SU-DHL-6 (cell line): ENCODE measurements around the gene SRGN.

Experiments used
- H2AFZ ChIP-seq: fragments of 200-600 bp; sonication (generic); 2 replicates; pipeline ENCODE4 v1.6.1; 2014; ENCODE audit warnings: low read depth, mild to moderate bottlenecking, moderate library complexity, mixed read lengths, antibody characterized with exemption, low read length; ENCODE audit not compliant: severe bottlenecking
- H3F3A ChIP-seq: fragments of 200-600 bp; shearing (Covaris generic); 2 replicates; pipeline ENCODE4 v1.6.0; 2016; ENCODE audit warnings: antibody characterized with exemption, mild to moderate bottlenecking; ENCODE audit not compliant: insufficient read depth
- H3K27ac ChIP-seq: fragments of 200-600 bp; sonication (generic); 2 replicates; pipeline ENCODE4 v1.5.1; 2016; ENCODE audit warnings: low read depth, mild to moderate bottlenecking, low read length, moderate library complexity, mixed read lengths
- H3K27me3 ChIP-seq: fragments of 200-600 bp; sonication (generic), shearing (Covaris generic); 2 replicates; pipeline ENCODE4 v1.6.0; 2014; ENCODE audit warnings: mild to moderate bottlenecking, low read length
- H3K36me3 ChIP-seq: fragments of 200-600 bp; sonication (generic); 2 replicates; pipeline ENCODE4 v1.6.1; 2014; ENCODE audit warnings: mild to moderate bottlenecking, low read length, mixed read lengths
- H3K4me2 ChIP-seq: fragments of 300-600, 200-600 bp; shearing (Covaris generic), sonication (generic); 2 replicates; pipeline ENCODE4 v1.6.0; 2014; ENCODE audit warnings: low read length, low read depth, mild to moderate bottlenecking; ENCODE audit not compliant: poor library complexity, severe bottlenecking
- H3K4me3 ChIP-seq: fragments of 200-600 bp; sonication (generic); 2 replicates; pipeline ENCODE4 v1.5.1; 2014; ENCODE audit warnings: antibody characterized with exemption, low read length, mild to moderate bottlenecking, mixed read lengths; ENCODE audit not compliant: insufficient read depth, poor library complexity, severe bottlenecking
- H3K79me2 ChIP-seq: fragments of 200-600 bp; sonication (generic); 2 replicates; pipeline ENCODE4 v1.6.1; 2014; ENCODE audit warnings: mild to moderate bottlenecking, low read length, moderate library complexity; ENCODE audit not compliant: insufficient read depth
- H3K9ac ChIP-seq: fragments of 200-600 bp; sonication (generic); 2 replicates; pipeline ENCODE4 v1.7.0; 2014; ENCODE audit warnings: mild to moderate bottlenecking, low read length
- H3K9me2 ChIP-seq: fragments of 200-600 bp; sonication (generic); replicated peaks from 2 replicates; pipeline ENCODE4 v1.6.1; 2014; ENCODE audit warnings: low read length; ENCODE audit not compliant: insufficient read depth
- H3K9me3 ChIP-seq: fragments of 200-600 bp; sonication (generic); 2 replicates; pipeline ENCODE4 v1.6.1; 2014; ENCODE audit warnings: low read length, mixed read lengths; ENCODE audit not compliant: insufficient read depth
- H4K20me1 ChIP-seq: fragments of 200-600 bp; sonication (generic); 2 replicates; pipeline ENCODE4 v1.6.1; 2014; ENCODE audit warnings: low read depth, mild to moderate bottlenecking, antibody characterized with exemption, low read length, moderate library complexity, mixed read lengths
- CTCF ChIP-seq: fragments of 200-600 bp; sonication (generic); IDR thresholded peaks from one replicate; pipeline ENCODE4 v1.5.1; 2017; ENCODE audit warnings: antibody characterized with exemption, mild to moderate bottlenecking, low read length, moderate library complexity; ENCODE audit not compliant: insufficient read depth, poor library complexity, severe bottlenecking
- EZH2phosphoT487 ChIP-seq: fragments of 200-600 bp; sonication (generic), shearing (Covaris generic); conservative IDR thresholded peaks from 2 replicates; pipeline ENCODE4 v1.6.1; 2018; ENCODE audit warnings: mild to moderate bottlenecking, antibody characterized with exemption, low read length, moderate library complexity, mixed read lengths

SRGN gene

GRCh38 chr10:69056129-69056528 is 31.8 kb upstream of the SRGN start:
- Histone ChIP-seq H3K27me3 (no peaks in the 10 kb centered on the region), H3K9ac (no peak overlapping the region), H4K20me1 (no peaks in the 10 kb centered on the region), H3K9me2 (no peaks in the 10 kb centered on the region), H3K27ac (no peak overlapping the region), H3K4me3 (no peak overlapping the region), H2AFZ (no peak overlapping the region), H3K36me3 (no peaks in the 10 kb centered on the region), H3K79me2 (no peaks in the 10 kb centered on the region), H3F3A (no peaks in the 10 kb centered on the region), H3K9me3 (no peaks in the 10 kb centered on the region), H3K4me2 (no peak overlapping the region)
- no peak for TF ChIP-seq CTCF
- TF ChIP-seq EZH2phosphoT487: no peak

- Histone ChIP-seq H3K9me3 (no peaks in the 10 kb centered on the region), H3K4me2 (no peak overlapping the region), H4K20me1 (no peaks in the 10 kb centered on the region), H2AFZ (no peak overlapping the region), H3K79me2 (no peaks in the 10 kb centered on the region), H3K36me3 (no peaks in the 10 kb centered on the region), H3K9me2 (no peaks in the 10 kb centered on the region), H3F3A (no peaks in the 10 kb centered on the region), H3K27ac (no peak overlapping the region), H3K4me3 (no peak overlapping the region), H3K27me3 (no peaks in the 10 kb centered on the region), H3K9ac (no peak overlapping the region)
- no peak for TF ChIP-seq CTCF
- no peak for TF ChIP-seq EZH2phosphoT487
Measured at GRCh38 chr10:69056536-69057260, 31.2 kb upstream of the SRGN start.

- Histone ChIP-seq H3K27ac (no peak overlapping the region), H3K27me3 (no peaks in the 10 kb centered on the region), H2AFZ (no peak overlapping the region), H3K9me3 (no peaks in the 10 kb centered on the region), H3K9me2 (no peaks in the 10 kb centered on the region), H3K79me2 (no peaks in the 10 kb centered on the region), H3K36me3 (no peaks in the 10 kb centered on the region), H3K9ac (no peak overlapping the region), H4K20me1 (no peaks in the 10 kb centered on the region), H3K4me2 (no peak overlapping the region), H3K4me3 (no peak overlapping the region), H3F3A (no peaks in the 10 kb centered on the region)
- TF ChIP-seq CTCF (no peak), EZH2phosphoT487 (no peak)
Measured at GRCh38 chr10:69057261-69057950, 30.5 kb upstream of the SRGN start.
